GM12872 (cell line): ENCODE results near the gene SLC5A1.

Experiments used
- TF ChIP-seq, protein P1 (sequence below): IDR thresholded peaks from 3 replicates; pipeline ENCODE4 v1.5.1; 2011; ENCODE audit warnings: low read depth, mild to moderate bottlenecking, low read length, moderate library complexity; ENCODE audit not compliant: insufficient read depth

SLC5A1 gene

DNA sequence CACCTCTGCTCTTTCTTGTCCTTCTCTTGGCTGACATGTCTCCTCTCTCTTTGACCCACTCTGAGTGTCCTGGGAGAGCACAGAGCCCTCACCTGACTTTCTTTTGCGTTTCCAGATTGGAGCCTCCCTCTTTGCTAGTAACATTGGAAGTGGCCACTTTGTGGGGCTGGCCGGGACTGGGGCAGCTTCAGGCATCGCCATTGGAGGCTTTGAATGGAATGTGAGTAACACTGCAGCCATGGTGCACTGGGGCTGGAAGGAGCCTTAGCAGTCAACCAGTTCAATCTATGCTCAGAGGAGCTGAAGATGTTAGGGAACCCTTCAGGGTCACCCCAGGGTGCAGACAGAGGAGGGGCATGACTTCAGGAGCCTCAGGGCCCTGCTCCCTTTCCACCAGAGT lies 23.8 kb downstream of the SLC5A1 start:
- TF ChIP-seq, protein P1, sequence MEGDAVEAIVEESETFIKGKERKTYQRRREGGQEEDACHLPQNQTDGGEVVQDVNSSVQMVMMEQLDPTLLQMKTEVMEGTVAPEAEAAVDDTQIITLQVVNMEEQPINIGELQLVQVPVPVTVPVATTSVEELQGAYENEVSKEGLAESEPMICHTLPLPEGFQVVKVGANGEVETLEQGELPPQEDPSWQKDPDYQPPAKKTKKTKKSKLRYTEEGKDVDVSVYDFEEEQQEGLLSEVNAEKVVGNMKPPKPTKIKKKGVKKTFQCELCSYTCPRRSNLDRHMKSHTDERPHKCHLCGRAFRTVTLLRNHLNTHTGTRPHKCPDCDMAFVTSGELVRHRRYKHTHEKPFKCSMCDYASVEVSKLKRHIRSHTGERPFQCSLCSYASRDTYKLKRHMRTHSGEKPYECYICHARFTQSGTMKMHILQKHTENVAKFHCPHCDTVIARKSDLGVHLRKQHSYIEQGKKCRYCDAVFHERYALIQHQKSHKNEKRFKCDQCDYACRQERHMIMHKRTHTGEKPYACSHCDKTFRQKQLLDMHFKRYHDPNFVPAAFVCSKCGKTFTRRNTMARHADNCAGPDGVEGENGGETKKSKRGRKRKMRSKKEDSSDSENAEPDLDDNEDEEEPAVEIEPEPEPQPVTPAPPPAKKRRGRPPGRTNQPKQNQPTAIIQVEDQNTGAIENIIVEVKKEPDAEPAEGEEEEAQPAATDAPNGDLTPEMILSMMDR: no peak

DNA sequence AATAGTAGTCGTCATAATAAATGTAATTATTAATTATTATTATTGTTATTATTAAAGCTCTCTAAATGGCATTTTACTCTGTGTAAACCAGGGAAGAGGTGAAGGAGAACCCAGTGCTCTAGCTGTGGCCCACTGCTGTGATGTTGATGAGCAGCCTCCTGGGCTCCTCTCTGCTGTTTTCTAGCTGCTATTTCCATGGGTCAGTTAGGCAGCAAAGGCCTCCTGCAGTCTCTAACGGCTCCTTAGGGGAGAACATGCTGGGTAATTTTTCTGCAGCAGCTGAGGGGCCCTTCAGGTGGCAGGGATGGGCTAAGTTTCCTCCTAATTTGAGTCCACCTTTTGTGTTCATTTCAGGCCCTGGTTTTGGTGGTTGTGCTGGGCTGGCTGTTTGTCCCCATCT lies 24.6 kb downstream of the SLC5A1 start:
- TF ChIP-seq, protein P1: no peak

DNA sequence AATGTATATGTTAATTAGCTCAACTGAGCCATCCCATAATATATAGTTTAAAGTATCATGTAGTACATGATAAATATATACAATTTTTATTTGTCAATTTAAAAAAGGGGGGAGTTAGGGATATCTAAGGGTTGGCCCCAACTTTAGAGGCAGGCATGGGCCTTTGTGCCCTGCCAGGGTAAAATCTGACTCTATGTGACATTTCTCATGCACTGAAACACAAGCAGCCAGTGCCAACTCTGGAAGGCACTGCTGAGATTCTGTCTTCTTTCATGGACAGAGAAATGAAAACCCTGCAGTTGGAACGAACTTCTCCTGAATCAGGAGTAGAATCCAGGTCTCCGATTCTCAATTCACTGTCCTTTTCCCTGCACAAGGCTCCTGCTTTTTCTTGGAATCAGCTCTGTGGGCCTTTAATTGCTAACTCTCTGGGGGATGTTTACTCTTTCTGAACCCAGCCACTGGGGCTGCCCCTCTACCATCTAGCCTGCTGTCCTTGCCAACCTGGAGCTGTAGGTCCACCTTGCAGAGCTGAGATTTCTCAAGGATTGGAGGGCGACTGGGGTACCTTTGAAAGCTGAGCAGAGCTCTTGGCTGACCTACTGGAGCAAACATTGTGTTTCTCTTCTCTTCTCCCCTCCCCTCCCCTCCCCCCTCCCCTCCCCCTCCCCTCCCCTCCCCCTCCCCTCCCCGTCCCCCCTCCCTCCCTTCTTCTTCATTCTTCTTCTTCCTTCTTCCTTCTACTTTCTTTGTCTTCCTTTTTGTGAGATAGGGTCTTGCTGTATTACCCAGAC lies 26.7 kb downstream of the SLC5A1 start:
- TF ChIP-seq, protein P1: no peak

DNA sequence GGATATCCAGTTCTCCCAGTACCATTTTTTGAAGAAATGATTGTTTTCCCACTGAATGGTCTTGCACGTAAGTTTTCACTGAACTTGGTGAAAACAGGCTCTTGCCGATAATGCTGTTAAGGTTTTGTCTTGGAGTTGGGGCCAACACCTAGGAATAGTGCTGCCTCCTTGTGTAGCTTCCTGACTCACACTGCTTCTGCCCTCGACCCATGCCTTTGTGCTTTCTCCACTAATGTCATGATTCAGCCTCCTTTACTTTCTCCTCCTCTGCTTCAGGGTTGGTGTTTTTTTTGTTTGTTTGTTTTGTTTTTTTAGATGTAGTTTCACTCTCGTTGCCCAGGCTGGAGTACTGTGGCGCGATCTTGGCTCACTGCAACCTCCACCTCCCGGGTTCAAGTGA lies 30.2 kb downstream of the SLC5A1 start:
- TF ChIP-seq, protein P1: no peak

DNA sequence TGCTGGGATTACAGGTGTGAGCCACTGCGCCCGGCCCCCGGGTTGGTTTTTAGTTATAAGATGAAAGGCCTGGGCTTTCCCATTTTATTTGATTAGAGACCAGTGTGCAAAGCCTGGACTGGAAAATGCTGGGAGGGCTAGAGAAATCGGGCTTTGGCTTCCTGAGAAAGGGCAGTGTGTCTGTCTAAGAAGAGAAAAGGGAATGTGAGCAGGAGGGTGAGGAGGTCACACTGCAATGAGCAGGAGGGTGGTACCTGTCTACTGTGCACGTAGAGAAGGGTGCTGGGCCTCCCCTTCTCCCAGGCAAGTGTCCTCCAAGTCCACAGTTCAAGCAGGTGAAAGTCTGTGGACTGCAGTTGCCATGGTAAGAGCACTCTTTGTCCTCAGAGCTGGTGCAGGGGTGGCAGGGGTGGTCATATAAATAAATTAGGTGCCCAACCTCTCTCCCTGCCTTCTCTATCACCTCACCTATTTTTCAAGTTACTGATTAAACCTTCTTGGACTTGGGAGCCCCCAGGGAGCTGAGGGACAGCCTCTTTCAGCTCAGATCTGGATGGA lies 30.8 kb downstream of the SLC5A1 start:
- TF ChIP-seq, protein P1: no peak

DNA sequence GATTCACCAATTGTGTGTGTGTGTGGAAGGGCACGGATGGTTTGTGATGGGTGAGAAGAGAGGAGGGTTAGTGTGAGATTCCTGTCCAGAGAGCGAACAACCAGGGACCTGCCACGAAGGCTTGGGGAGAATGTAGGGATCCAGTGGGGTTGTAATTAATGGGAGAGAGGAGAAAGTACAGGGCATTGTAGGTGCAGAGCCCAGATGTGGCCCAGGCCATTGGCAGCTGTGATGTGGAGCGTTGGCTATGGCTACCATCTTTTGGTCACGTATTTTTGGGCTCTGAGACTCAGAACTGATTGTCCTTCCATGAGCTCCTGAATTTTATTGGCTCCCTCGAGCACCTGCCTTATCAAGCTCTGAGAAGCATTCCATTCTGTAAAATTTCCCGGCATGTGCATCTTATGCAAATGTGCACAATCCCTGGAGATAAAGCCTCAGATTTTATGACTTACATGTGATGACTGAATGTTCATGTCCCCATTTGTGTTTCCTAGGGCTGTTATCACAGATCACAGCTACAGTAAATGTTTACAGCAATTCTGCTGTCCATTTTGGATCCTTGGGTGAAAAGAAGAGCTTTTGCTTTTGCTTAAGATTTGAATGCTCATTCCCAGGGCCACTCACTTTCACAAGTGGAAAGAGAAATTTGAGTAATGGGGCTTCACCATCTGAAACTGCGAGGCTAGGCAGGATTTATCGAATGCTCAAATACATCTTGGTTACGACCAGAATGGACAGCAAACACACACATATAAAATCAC lies 33.1 kb downstream of the SLC5A1 start:
- TF ChIP-seq, protein P1: no peak

DNA sequence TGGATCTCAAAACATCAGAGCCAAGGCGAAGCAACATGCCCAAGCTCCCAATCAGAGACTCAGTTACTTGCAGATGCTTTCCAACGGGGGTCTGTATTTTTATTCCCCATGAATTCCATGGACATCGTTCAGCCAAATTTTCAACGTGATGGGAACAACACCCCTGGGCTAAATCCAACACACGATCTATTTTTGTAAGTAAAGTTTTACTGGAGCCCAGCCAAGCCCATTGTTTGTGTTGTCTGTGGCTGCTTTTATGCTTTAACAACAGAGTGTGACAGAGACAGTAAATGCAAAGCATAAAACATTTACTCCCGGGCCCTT lies 33.7 kb downstream of the SLC5A1 start:
- TF ChIP-seq, protein P1: no peak
